ENCODE measurements around the gene TK1.

TK1 gene

DNA sequence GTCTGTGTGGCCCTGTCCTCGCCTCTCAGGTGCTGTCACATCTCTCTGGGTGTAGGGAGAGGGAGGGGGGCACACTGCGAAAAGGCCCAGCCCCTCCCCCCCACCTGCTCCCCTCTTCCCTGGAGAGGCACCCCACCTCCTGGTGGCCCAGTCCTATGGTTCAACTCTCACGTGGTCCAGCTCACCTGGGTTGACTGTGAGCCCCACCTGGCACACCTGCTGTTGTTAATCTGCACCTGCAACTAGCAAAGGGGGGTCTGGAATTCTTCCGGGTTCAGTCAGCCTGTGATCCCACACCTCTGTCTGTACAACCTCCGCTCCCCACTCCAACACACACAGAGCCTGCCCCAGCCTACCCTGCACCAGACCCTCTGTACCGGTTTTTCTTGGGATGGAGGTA, 20.4 kb downstream of the TK1 start:
- H2AFZ ChIP-seq (ENCODE audit: low read depth, low read length): no peak overlapping the region
- H3K4me3 ChIP-seq (ENCODE audit: low read depth in 1 of 2, low read length in 2 of 2): no peak overlapping the region
- peaks cover 8% of the 10 kb centered on the region for H3K36me3 ChIP-seq (ENCODE audit: insufficient read depth, low read length)
- DNase-seq: no peak
- peaks cover 23% of the 10 kb centered on the region for H4K20me1 ChIP-seq (ENCODE audit: insufficient read depth, low read length)
- no peak overlapping the region for H3K27ac ChIP-seq (ENCODE audit: low read length)
- H3K9me3 ChIP-seq (ENCODE audit: insufficient read depth, low read length, severe bottlenecking): no peaks in the 10 kb centered on the region
- H3K79me2 ChIP-seq (ENCODE audit: insufficient read depth, low read length): peaks cover 14% of the 10 kb centered on the region
- H3K4me1 ChIP-seq (ENCODE audit: insufficient read depth, low read length): peaks cover 29% of the 10 kb centered on the region
- ATAC-seq (ENCODE audit: insufficient read depth, low read depth): no peak
- H3K9ac ChIP-seq (ENCODE audit: low read depth, low read length): no peak overlapping the region
- TF ChIP-seq, protein P1, sequence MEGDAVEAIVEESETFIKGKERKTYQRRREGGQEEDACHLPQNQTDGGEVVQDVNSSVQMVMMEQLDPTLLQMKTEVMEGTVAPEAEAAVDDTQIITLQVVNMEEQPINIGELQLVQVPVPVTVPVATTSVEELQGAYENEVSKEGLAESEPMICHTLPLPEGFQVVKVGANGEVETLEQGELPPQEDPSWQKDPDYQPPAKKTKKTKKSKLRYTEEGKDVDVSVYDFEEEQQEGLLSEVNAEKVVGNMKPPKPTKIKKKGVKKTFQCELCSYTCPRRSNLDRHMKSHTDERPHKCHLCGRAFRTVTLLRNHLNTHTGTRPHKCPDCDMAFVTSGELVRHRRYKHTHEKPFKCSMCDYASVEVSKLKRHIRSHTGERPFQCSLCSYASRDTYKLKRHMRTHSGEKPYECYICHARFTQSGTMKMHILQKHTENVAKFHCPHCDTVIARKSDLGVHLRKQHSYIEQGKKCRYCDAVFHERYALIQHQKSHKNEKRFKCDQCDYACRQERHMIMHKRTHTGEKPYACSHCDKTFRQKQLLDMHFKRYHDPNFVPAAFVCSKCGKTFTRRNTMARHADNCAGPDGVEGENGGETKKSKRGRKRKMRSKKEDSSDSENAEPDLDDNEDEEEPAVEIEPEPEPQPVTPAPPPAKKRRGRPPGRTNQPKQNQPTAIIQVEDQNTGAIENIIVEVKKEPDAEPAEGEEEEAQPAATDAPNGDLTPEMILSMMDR (IDR thresholded peaks at IDR 0.05; ENCODE audit: borderline replicate concordance, extremely low read depth, low read length, poor library complexity, severe bottlenecking): no peak
- TF ChIP-seq EZH2 (IDR thresholded peaks at IDR 0.05; ENCODE audit: borderline replicate concordance, low read depth, low read length, severe bottlenecking): no peak
- H3K4me2 ChIP-seq (ENCODE audit: insufficient read depth, low read length): no peak overlapping the region
- H3K27me3 ChIP-seq (ENCODE audit: insufficient read depth, low read length, poor library complexity): no peaks in the 10 kb centered on the region

DNA sequence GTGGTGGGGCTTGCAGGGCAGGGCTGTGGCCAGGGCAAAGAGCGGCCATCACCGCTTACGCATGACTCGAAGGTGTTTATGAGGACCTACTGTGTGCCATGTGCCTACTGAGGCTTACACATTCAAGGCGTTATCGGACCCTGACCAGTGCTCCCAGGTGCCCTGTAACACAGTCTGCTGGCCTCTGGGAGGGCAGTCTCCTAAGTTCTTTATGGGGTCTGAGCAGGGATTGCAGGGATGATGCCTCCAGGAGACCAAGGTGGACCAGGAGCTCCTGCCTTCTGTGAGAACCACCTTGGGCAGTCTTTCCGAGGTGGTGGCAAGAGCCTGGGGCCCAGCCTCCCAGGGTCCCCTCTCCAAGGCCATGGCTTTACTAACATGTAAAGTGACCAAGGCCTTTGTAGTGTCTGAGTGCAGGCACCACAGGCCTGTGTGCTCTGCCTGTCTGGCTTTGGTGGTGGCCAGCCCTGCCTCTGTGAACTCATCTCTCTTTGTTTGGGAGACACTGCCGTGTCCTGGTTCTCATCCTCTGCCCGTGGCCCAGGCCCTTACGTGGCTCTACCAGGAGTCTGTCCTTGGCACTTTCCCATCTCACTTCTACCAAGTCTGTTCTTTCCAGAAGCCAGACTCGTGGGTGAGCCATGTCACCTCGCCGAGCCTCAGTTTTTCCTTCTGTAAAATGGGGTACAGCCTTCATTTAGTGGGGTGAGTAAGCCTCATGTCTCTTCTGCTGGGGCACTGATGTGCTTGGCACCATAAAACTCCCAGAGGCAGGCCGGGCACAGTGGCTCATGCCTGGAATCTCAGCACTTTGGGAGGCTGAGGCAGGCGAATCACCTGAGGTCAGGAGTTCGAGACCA, 21.9 kb downstream of the TK1 start:
- H3K9me3 ChIP-seq (ENCODE audit: insufficient read depth, low read length, severe bottlenecking): no peaks in the 10 kb centered on the region
- H3K4me2 ChIP-seq (ENCODE audit: insufficient read depth, low read length): no peak overlapping the region
- no peaks in the 10 kb centered on the region for H3K27me3 ChIP-seq (ENCODE audit: insufficient read depth, low read length, poor library complexity)
- H3K79me2 ChIP-seq (ENCODE audit: insufficient read depth, low read length): peaks cover 14% of the 10 kb centered on the region
- H3K4me3 ChIP-seq (ENCODE audit: low read depth in 1 of 2, low read length in 2 of 2): no peak overlapping the region
- peaks cover 10% of the 10 kb centered on the region for H4K20me1 ChIP-seq (ENCODE audit: insufficient read depth, low read length)
- no peaks in the 10 kb centered on the region; the same call in 1 of the 2 replicates for H3K36me3 ChIP-seq (ENCODE audit: insufficient read depth, low read length)
- H3K4me1 ChIP-seq (ENCODE audit: insufficient read depth, low read length): peaks cover 21% of the 10 kb centered on the region
- H3K9ac ChIP-seq (ENCODE audit: low read depth, low read length): no peak overlapping the region
- DNase-seq (no peak), ATAC-seq (ENCODE audit: insufficient read depth, low read depth) (no peak)
- TF ChIP-seq, protein P1 (IDR thresholded peaks at IDR 0.05; ENCODE audit: borderline replicate concordance, extremely low read depth, low read length, poor library complexity, severe bottlenecking): no peak
- no peak for TF ChIP-seq EZH2 (IDR thresholded peaks at IDR 0.05; ENCODE audit: borderline replicate concordance, low read depth, low read length, severe bottlenecking)
- H2AFZ ChIP-seq (ENCODE audit: low read depth, low read length): no peak overlapping the region
- no peak overlapping the region for H3K27ac ChIP-seq (ENCODE audit: low read length)

DNA sequence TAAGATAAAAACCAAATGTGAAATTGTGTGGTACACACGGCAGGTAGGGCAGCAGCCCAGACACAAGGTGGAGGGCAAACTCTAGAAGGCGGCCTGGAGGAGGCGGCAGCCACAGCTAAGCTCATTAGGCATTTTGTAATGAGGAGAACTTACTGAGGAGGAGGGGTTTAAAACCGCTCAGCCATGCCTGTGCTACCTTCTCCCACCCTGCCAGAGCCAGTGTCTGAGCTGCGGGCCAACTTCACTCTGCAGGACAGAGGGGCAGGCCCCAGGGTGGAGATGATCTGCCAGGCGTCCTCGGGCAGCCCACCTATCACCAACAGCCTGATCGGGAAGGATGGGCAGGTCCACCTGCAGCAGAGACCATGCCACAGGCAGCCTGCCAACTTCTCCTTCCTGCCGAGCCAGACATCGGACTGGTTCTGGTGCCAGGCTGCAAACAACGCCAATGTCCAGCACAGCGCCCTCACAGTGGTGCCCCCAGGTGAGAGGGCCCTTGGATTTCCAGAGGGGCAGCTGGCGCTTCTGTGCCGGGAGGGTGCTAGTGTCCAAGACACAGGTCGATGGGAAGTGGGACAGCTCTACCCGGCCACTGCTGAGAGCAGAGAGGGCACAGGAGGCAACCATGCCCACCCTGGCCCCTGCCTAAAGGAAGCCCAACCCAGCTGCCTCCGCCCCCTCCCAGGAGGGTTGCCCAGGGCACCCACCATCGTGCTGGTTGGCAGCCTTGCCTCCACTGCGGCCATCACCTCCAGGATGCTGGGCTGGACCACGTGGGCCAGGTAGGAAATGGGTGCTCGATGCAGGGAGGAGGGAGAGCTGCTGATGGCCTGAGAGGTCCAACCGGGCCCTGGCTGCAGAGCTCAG, 22.7 kb downstream of the TK1 start:
- no peaks in the 10 kb centered on the region for H3K9me3 ChIP-seq (ENCODE audit: insufficient read depth, low read length, severe bottlenecking)
- no peaks in the 10 kb centered on the region; the same call in 1 of the 2 replicates for H3K36me3 ChIP-seq (ENCODE audit: insufficient read depth, low read length)
- peaks cover 7% of the 10 kb centered on the region for H3K79me2 ChIP-seq (ENCODE audit: insufficient read depth, low read length)
- DNase-seq (no peak), ATAC-seq (ENCODE audit: insufficient read depth, low read depth) (no peak)
- H3K9ac ChIP-seq (ENCODE audit: low read depth, low read length): no peak overlapping the region
- H3K4me2 ChIP-seq (ENCODE audit: insufficient read depth, low read length): no peak overlapping the region
- H3K4me1 ChIP-seq (ENCODE audit: insufficient read depth, low read length): peaks cover 13% of the 10 kb centered on the region
- H3K4me3 ChIP-seq (ENCODE audit: low read depth in 1 of 2, low read length in 2 of 2): no peak overlapping the region
- H2AFZ ChIP-seq (ENCODE audit: low read depth, low read length): no peak overlapping the region
- no peaks in the 10 kb centered on the region for H3K27me3 ChIP-seq (ENCODE audit: insufficient read depth, low read length, poor library complexity)
- H3K27ac ChIP-seq (ENCODE audit: low read length): no peak overlapping the region
- peaks cover 1% of the 10 kb centered on the region for H4K20me1 ChIP-seq (ENCODE audit: insufficient read depth, low read length)
- TF ChIP-seq, protein P1 (IDR thresholded peaks at IDR 0.05; ENCODE audit: borderline replicate concordance, extremely low read depth, low read length, poor library complexity, severe bottlenecking): no peak
- TF ChIP-seq EZH2 (IDR thresholded peaks at IDR 0.05; ENCODE audit: borderline replicate concordance, low read depth, low read length, severe bottlenecking): no peak

All from DND-41 (cell line).